GM12878 (cell line): Measurements from ENCODE around the gene C1GALT1.

Experiments
- ESRRA ChIP-seq: IDR thresholded peaks from 2 replicates; pipeline ENCODE4 v1.6.1; 2012; ENCODE audit warnings: mild to moderate bottlenecking, low read length, improper control_type of control experiment
- EZH2 ChIP-seq: IDR thresholded peaks from 2 replicates; pipeline ENCODE4 v1.6.1; 2012; ENCODE audit warnings: low read depth, mild to moderate bottlenecking, control low read depth, inconsistent platforms, low read length, borderline replicate concordance; ENCODE audit not compliant: control insufficient read depth
- HDAC2 ChIP-seq: fragments of 200-600 bp; sonication (generic); IDR thresholded peaks from 2 replicates; pipeline ENCODE4 v1.6.1; 2017
- HDAC6 ChIP-seq: fragments of 200-600 bp; sonication (generic); IDR thresholded peaks from one replicate; pipeline ENCODE4 v1.8.0; 2017; ENCODE audit warnings: antibody characterized with exemption; ENCODE audit not compliant: unreplicated experiment
- MYC ChIP-seq: IDR thresholded peaks from 2 replicates; pipeline ENCODE4 v1.6.1; 2011; ENCODE audit warnings: mild to moderate bottlenecking, low read length, moderate library complexity, inconsistent platforms; ENCODE audit not compliant: insufficient read depth, insufficient replicate concordance, insufficient read length, severe bottlenecking
- POU2F2 ChIP-seq: IDR thresholded peaks from 3 replicates; pipeline ENCODE4 v1.6.1; 2011; ENCODE audit warnings: low read depth, mild to moderate bottlenecking, low read length, borderline replicate concordance
- SIN3A ChIP-seq: IDR thresholded peaks from 2 replicates; pipeline ENCODE4 v1.6.1; 2012; ENCODE audit warnings: low read depth, low read length, improper control_type of control experiment
- SUZ12 ChIP-seq: fragments of 200-600 bp; sonication (generic); IDR thresholded peaks from one replicate; pipeline ENCODE4 v1.6.1; 2018; ENCODE audit warnings: antibody characterized with exemption, mild to moderate bottlenecking; ENCODE audit not compliant: unreplicated experiment
- TAF1 ChIP-seq: IDR thresholded peaks from 2 replicates; pipeline ENCODE4 v1.6.1; 2011; ENCODE audit warnings: mild to moderate bottlenecking, low read depth, low read length, borderline replicate concordance
- TF ChIP-seq, protein P1 (sequence below), 3 experiments: IDR thresholded peaks in 2 of 3; conservative IDR thresholded peaks in 1 of 3; 2 replicates each; pipeline ENCODE4 v1.5.1; 2011; ENCODE audit warnings: low read depth in 3 of 3, low read length in 3 of 3, mild to moderate bottlenecking in 3 of 3, control low read depth in 2 of 3, moderate library complexity in 2 of 3, inconsistent platforms in 1 of 3, mixed read lengths in 1 of 3; ENCODE audit not compliant: control insufficient read depth in 2 of 3, insufficient read depth in 1 of 3; ENCODE audit errors: extremely low read depth in 1 of 3
- TF ChIP-seq, protein P2 (sequence below): IDR thresholded peaks from 2 replicates; pipeline ENCODE4 v1.6.1; 2011; ENCODE audit warnings: low read depth, low read length, improper control_type of control experiment, borderline replicate concordance

DNA sequence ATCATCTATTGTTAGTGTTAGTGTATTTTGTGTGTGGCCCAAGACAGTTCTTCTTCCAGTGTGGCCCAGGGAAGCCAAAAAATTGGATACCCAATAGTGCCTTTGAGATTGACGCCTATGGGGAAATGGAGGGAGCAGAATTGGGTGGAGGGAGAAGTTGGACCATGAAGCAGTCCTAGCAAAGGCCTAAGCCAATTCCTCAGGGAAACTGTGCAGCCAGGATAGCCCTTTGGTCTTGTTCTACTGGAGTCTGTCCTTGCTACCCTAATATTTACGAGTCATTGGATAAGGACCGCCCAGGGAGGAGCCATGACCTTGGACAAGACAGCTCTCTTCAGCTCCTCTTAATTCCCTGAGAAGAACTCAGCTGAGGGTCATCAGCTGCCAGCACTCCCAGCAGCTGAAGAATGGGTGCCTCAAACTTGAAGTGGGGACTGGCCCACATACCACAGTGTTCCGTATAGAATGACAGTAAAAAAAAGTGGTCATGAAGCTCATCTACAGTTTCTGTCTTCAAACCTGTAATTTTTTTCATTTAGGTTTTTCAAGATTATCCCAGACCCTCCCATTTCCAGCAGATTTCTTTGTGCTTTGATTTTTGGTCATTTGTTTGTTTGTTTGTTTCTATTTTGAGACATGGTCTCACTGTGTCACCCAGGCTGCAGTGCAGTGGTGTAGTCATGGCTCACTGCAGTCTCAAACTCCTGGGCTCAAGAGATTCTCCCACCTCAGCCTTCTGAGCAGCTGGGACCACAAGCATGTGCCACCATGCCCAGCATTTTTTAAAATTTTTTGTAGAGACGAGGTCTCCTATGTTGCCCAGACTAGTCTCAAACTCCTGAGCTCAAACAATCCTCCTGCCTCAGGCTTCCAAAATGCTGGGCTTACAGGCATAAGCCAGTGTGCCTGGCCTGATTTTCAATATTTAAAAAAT is 81.2 kb downstream of the C1GALT1 start:
- no peak for TF ChIP-seq SIN3A
- TF ChIP-seq, protein P1, sequence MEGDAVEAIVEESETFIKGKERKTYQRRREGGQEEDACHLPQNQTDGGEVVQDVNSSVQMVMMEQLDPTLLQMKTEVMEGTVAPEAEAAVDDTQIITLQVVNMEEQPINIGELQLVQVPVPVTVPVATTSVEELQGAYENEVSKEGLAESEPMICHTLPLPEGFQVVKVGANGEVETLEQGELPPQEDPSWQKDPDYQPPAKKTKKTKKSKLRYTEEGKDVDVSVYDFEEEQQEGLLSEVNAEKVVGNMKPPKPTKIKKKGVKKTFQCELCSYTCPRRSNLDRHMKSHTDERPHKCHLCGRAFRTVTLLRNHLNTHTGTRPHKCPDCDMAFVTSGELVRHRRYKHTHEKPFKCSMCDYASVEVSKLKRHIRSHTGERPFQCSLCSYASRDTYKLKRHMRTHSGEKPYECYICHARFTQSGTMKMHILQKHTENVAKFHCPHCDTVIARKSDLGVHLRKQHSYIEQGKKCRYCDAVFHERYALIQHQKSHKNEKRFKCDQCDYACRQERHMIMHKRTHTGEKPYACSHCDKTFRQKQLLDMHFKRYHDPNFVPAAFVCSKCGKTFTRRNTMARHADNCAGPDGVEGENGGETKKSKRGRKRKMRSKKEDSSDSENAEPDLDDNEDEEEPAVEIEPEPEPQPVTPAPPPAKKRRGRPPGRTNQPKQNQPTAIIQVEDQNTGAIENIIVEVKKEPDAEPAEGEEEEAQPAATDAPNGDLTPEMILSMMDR (IDR thresholded peaks at IDR 0.05 in 2 of 3, conservative IDR thresholded peaks at IDR 0.05 in 1 of 3; ENCODE audit: control insufficient read depth in 2 of 3, extremely low read depth in 1 of 3, insufficient read depth in 1 of 3, low read depth in 3 of 3, low read length in 3 of 3): no peak
- no peak for TF ChIP-seq POU2F2
- no peak for TF ChIP-seq TAF1
- TF ChIP-seq, protein P2, sequence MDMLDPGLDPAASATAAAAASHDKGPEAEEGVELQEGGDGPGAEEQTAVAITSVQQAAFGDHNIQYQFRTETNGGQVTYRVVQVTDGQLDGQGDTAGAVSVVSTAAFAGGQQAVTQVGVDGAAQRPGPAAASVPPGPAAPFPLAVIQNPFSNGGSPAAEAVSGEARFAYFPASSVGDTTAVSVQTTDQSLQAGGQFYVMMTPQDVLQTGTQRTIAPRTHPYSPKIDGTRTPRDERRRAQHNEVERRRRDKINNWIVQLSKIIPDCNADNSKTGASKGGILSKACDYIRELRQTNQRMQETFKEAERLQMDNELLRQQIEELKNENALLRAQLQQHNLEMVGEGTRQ: no peak
- TF ChIP-seq ESRRA: no peak
- no peak for TF ChIP-seq HDAC6
- no peak for TF ChIP-seq MYC
- TF ChIP-seq SUZ12: no peak
- TF ChIP-seq EZH2: no peak
- no peak for TF ChIP-seq HDAC2
